ENCODE data around the gene SERPINA6. TPM values are rescaled to one million over a fixed set of nuclear protein-coding genes. Genes with fewer than 3 reads are reported as not detected.

SERPINA6 gene
- total RNA-seq, 2 donors from 2014 or later, result not detected

DNA sequence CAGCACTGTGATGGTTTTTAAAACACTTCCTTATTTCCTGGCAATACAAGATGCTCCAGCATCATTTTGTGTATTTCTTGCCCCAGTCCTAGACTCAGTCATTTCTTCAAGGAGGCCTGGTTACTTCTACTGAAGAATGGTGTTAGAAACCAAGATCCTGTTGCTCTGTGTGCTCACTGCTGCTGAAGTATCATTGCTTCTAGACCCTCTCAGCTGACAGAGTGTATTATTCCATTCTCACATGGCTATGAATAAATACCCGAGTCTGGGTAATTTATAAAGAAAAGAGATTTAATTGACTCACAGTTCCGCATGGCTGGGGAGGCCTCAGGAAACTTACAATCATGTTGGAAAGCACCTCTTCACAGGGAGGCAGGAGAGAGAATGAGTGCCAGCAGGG lies 14.9 kb upstream of the SERPINA6 start:
- H3K9me3 ChIP-seq (ENCODE audit: control insufficient read depth, low read length), result no peaks in the 10 kb centered on the region
- DNase-seq, result no peak

DNA sequence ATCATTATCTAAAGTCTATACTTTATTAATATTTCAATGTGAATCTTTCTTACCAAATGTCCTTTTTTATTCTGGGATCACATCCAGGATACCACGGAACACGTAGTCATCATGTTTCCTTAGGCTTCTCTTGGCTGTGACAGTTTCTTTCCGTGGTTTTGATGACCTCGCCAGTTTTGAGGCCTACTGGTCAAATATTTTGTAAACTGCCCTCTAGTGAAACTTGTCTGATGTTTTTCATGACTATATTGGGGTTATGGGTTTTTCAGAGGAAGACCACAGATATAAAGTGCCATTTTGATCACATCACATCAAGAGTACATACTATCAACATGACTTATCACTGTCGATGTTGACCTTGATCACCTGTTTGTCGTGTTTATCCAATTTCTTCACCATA lies 14.1 kb upstream of the SERPINA6 start:
- TF ChIP-seq, protein P1, sequence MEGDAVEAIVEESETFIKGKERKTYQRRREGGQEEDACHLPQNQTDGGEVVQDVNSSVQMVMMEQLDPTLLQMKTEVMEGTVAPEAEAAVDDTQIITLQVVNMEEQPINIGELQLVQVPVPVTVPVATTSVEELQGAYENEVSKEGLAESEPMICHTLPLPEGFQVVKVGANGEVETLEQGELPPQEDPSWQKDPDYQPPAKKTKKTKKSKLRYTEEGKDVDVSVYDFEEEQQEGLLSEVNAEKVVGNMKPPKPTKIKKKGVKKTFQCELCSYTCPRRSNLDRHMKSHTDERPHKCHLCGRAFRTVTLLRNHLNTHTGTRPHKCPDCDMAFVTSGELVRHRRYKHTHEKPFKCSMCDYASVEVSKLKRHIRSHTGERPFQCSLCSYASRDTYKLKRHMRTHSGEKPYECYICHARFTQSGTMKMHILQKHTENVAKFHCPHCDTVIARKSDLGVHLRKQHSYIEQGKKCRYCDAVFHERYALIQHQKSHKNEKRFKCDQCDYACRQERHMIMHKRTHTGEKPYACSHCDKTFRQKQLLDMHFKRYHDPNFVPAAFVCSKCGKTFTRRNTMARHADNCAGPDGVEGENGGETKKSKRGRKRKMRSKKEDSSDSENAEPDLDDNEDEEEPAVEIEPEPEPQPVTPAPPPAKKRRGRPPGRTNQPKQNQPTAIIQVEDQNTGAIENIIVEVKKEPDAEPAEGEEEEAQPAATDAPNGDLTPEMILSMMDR (conservative IDR thresholded peaks at IDR 0.05), result no peak
- Mint-ChIP-seq H3K27me3 (ENCODE audit: insufficient read depth) (peaks cover 6% of the 10 kb centered on the region), H3K9me3 (peaks cover 14% of the 10 kb centered on the region), H3K36me3 (ENCODE audit: low read depth) (no peaks in the 10 kb centered on the region), H3K4me1 (no peaks in the 10 kb centered on the region), H3K27ac (no peak overlapping the region), H3K4me3 (no peak overlapping the region)
- Histone ChIP-seq H3K36me3 (ENCODE audit: control insufficient read depth, insufficient read depth, low read length) (no peaks in the 10 kb centered on the region), H3K9ac (ENCODE audit: extremely low read depth, low read length, poor library complexity, severe bottlenecking) (no peak overlapping the region), H3K27ac (ENCODE audit: low read depth, low read length) (no peak overlapping the region), H3K9me3 (ENCODE audit: control insufficient read depth, low read length) (no peaks in the 10 kb centered on the region), H3K4me3 (ENCODE audit: low read length) (no peak overlapping the region), H3K27me3 (ENCODE audit: control insufficient read depth, insufficient read depth, low read length, poor library complexity, severe bottlenecking) (no peaks in the 10 kb centered on the region), H3K4me1 (ENCODE audit: control insufficient read depth, insufficient read depth, low read length) (no peaks in the 10 kb centered on the region)
- WGBS, 2 experiments (ENCODE audit: insufficient coverage in 1 of 2, insufficient read length in 1 of 2), result 94 to 100% methylated on average over 5 to 6 of the region's 6 CpGs
- no peak for DNase-seq

More for the DNA sequence above, 14.9 kb upstream of the SERPINA6 start:
- Mint-ChIP-seq H3K9me3 (peaks cover 14% of the 10 kb centered on the region), H3K27ac (no peak overlapping the region), H3K36me3 (ENCODE audit: low read depth) (no peaks in the 10 kb centered on the region), H3K4me3 (no peak overlapping the region), H3K4me1 (no peaks in the 10 kb centered on the region), H3K27me3 (ENCODE audit: insufficient read depth) (peaks cover 6% of the 10 kb centered on the region)
- Histone ChIP-seq H3K36me3 (ENCODE audit: control insufficient read depth, insufficient read depth, low read length) (no peaks in the 10 kb centered on the region), H3K27ac (ENCODE audit: low read depth, low read length) (no peak overlapping the region), H3K27me3 (ENCODE audit: control insufficient read depth, insufficient read depth, low read length, poor library complexity, severe bottlenecking) (no peaks in the 10 kb centered on the region), H3K9ac (ENCODE audit: extremely low read depth, low read length, poor library complexity, severe bottlenecking) (no peak overlapping the region), H3K4me1 (ENCODE audit: control insufficient read depth, insufficient read depth, low read length) (no peaks in the 10 kb centered on the region), H3K4me3 (ENCODE audit: low read length) (no peak overlapping the region)
- 76 to 100% methylated on average over 2 of the region's 2 CpGs for WGBS, 2 experiments (ENCODE audit: insufficient coverage in 1 of 2, insufficient read length in 1 of 2)
- TF ChIP-seq, protein P1 (conservative IDR thresholded peaks at IDR 0.05), result no peak

DNA sequence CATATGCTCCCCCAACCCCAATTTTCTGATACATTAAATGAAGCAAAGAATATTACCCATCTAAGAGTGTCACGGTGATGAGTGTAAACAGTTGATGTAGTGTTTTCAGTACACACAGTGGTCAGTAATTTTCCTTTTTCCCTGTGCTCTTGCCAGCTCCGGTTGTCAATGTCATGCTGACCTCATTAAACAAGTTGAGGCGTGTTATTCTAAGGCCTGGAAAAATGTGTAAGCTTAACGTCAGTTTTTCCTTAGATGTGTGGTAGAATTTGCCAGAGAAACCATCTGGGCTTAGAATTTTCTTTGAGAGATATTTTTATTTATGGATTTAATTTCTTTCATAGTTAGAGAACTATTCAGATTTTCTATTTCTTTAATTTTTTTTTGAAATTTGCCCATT lies 11.7 kb upstream of the SERPINA6 start:
- DNase-seq, result no peak
- Histone ChIP-seq H3K36me3 (ENCODE audit: control insufficient read depth, insufficient read depth, low read length) (no peaks in the 10 kb centered on the region), H3K9ac (ENCODE audit: extremely low read depth, low read length, poor library complexity, severe bottlenecking) (no peak overlapping the region), H3K9me3 (ENCODE audit: control insufficient read depth, low read length) (no peaks in the 10 kb centered on the region), H3K27me3 (ENCODE audit: control insufficient read depth, insufficient read depth, low read length, poor library complexity, severe bottlenecking) (no peaks in the 10 kb centered on the region), H3K27ac (ENCODE audit: low read depth, low read length) (no peak overlapping the region), H3K4me1 (ENCODE audit: control insufficient read depth, insufficient read depth, low read length) (no peaks in the 10 kb centered on the region), H3K4me3 (ENCODE audit: low read length) (no peak overlapping the region)
- H3K27ac Mint-ChIP-seq, result no peak overlapping the region
- no peaks in the 10 kb centered on the region for H3K27me3 Mint-ChIP-seq (ENCODE audit: insufficient read depth)
- TF ChIP-seq, protein P1 (conservative IDR thresholded peaks at IDR 0.05), result no peak
- H3K9me3 Mint-ChIP-seq, result peaks cover 14% of the 10 kb centered on the region
- H3K4me1 Mint-ChIP-seq, result no peaks in the 10 kb centered on the region
- no peak overlapping the region for H3K4me3 Mint-ChIP-seq
- no peaks in the 10 kb centered on the region for H3K36me3 Mint-ChIP-seq (ENCODE audit: low read depth)
- WGBS, 2 experiments (ENCODE audit: insufficient coverage in 1 of 2, insufficient read length in 1 of 2), result 72 to 81% methylated on average over 3 to 4 of the region's 4 CpGs
